ENCODE results near the gene GBX1.

Gene GBX1

GRCh38 chr7:151172273-151173141 lies 5.0 kb upstream of the GBX1 start:
- FAIRE-seq, result peak; percentile 3

- no peak for FAIRE-seq
Observed at GRCh38 chr7:151168787-151169162, 1.3 kb upstream of the GBX1 start.

DNA sequence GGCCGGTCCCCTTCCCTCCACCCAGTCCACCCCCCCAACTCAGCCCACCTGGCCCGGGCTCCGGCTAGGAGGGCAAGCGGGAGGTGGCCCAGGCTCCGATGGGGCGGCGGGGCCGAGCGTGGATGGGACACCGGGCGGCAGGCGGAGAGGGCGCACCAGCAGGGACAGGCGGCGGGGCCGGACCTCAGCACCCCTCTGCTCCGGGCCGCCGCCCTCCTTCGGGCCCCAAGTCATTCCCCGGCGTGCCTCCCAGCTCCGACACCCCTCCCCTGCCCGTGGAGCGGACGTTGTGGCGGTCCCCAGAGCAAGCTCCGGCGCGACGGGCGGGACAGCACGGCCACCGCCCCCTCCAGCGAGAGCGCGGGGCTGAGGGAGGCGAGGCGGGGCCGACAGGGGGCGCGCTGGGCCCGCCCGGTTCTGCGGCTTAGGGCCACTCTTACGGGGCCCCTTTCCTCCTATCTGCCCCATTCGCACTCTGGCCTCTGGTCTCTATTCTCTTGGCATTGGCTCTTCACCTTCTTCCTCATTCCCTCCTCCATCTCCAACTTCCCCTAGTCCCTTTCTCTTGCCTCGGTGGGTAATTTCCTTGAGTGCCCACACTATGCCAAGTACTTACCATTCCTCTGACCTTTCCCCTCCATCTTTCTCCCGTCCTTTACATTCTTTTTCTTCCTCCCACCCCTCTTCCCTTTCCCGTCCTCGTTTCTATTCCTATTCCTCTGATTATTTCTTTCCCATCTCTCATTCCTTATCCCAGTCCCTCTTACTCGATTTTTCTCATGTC lies 701 bp upstream of the GBX1 start:
- FAIRE-seq, result no peak

GRCh38 chr7:151166629-151167196 lies 781 bp downstream of the GBX1 start:
- no peak for FAIRE-seq

- FAIRE-seq, result no peak
Observed at GRCh38 chr7:151161757-151162156, 5.7 kb downstream of the GBX1 start.

DNA sequence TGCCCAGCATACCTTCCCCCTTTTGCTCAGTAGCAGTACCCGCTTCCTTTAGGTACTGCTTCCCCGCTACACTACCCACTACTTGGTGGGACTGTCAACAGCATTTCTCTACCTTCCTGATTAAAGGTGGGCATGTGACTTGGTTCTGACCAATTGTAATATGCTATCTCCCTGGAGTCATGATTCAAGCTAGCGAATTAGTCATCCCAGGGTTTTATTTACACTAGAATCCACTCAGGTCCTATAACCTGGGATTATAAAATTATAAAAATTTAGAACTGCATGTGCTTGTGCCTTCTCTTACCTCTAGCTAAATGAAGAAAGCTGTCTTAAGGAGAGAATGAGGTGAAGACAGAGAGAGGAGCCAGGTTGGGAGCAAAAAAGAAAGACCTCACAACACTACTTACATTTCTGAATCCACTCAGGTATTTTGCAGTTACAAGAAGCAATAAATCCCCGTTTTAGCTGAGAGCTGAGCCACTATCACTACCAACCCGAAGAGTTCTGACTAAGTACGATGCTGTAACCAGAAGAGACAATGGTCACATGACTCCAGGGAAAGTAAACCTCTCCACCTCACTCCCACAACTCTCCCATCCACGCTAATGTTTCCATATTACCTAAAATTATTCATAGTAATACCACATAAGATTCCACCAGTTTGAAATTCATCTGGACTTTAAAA lies 9.7 kb downstream of the GBX1 start:
- FAIRE-seq, result no peak

GRCh38 chr7:151152643-151153513 lies 14.6 kb downstream of the GBX1 start:
- FAIRE-seq, result no peak

GRCh38 chr7:151150388-151150787 lies 17.1 kb downstream of the GBX1 start:
- FAIRE-seq, result no peak

DNA sequence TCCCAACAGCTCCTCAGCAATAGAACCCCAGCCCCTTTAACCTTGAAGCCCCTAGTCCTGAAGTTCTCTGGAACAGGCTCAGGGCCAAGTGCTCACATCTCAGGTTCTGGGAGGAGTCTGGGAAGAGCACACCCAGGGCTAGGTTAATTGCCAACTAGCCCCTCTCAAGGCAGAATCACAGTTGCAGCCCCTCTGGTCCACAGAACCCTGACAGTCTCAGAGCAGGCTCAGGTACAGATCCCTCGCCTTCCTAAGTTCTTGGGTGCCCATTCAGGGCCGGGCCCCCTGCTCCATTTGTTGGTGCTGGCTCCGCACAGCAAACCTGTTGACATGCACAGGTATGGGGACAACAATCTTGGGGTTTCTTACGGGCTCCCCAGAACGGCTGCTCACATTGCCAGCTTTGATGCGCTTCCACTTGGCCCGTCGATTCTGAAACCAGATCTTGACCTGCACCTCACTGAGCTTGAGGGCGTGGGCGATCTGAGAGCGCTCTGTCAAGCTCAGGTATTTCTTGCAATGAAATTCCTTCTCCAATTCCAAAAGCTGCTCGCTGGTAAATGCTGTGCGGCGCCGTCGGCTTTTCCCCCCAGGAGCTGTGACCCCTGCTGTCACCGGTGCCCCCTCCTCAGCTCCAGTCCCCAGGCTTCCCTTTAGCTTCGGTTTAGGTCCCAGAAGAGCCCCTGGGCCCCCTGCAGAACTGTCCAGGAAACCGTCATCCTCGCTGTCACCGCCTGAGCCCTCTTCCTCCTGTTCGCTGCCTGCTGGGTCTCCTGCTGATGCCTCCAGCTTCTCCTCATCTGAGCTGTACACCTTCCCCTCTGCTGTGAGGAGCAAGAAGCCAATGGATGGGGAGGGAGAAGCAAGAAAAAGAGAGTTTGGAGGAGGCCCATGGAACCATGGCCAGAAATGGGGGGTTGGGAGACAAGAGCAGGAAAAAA lies 18.9 kb downstream of the GBX1 start:
- no peak for FAIRE-seq

GRCh38 chr7:151146761-151147160 lies 20.7 kb downstream of the GBX1 start:
- no peak for FAIRE-seq

- no peak for FAIRE-seq
Observed at GRCh38 chr7:151144387-151144786, 23.1 kb downstream of the GBX1 start.

- FAIRE-seq, result no peak
Observed at GRCh38 chr7:151143261-151144015, 24.1 kb downstream of the GBX1 start.

- no peak for FAIRE-seq
Observed at GRCh38 chr7:151142686-151143040, 24.8 kb downstream of the GBX1 start.

DNA sequence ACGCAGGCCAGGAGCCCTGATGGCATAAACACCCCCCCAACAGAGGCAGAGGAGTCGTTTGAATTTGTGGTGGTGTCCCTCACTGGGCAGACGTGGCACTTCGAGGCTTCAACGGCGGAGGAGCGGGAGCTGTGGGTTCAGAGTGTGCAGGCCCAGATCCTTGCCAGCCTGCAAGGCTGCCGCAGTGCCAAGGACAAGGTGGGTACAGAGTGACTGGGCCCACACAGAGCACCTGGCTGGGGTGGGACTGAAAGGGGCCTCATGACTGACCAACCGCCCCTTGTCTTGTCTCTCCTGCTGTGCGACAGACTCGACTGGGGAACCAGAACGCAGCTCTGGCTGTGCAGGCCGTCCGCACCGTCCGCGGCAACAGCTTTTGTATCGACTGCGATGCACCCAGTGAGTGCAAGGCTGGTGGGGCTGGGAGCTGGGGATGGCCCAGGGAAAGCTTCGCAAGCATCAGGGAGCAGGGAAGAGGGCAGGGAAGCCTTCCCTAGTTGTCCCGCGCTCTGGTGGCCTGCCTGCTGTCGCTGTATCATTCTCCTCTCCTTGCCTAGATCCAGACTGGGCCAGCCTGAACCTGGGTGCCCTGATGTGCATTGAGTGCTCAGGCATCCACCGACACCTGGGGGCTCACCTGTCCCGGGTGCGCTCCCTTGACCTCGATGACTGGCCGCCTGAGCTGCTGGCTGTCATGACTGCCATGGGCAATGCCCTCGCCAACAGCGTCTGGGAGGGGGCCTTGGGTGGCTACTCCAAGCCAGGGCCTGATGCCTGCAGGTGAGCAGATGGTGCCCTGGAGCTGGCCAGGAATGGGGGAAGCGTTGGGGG lies 25.4 kb downstream of the GBX1 start:
- no peak for FAIRE-seq

- FAIRE-seq, result no peak
Observed at GRCh38 chr7:151141311-151141854, 26.1 kb downstream of the GBX1 start.

DNA sequence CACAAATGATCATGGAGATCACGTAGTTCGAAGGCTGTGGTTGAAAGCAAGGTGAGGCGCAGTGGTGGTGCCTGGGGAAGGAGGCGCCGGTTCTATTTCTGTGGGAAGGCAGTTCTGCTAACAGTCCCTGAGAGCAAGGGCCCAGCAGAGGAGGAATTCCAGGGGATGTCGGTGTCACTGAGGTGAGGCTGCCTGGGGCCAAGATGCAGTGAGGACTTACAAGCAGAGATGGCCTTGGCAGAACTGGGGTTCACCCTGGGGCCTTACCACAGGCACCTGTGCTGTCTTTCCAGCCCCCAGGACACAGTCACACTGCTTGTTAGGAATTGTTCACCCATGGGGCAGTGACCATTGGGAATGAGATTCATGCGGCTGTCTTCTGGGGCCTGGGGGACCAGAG lies 26.7 kb downstream of the GBX1 start:
- FAIRE-seq, result no peak

DNA sequence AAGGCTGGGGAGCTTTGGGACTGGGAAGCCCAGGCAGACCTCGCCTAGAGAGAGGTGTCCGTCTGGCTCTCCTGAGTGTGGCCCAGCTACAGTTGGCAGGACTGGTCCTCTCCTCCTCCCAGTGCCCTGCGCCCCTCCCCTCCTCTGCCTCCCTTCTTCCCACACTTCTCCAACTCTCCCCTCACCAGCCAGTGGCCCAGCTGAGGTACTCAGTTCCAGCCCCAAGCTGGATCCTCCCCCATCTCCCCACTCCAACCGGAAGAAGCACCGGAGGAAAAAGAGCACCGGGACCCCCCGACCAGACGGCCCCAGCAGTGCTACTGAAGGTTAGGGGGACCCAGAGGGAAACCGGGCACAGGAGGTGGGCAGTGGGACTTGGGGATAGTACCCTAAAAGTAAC lies 27.7 kb downstream of the GBX1 start:
- no peak for FAIRE-seq

GRCh38 chr7:151139071-151139790 lies 28.3 kb downstream of the GBX1 start:
- FAIRE-seq, result no peak

Data from TTC549 (cell line).